Measurements from ENCODE around the gene HDGF. TPM values are rescaled to one million over a fixed set of nuclear protein-coding genes. Genes with fewer than 3 reads are reported as not detected.

Gene HDGF
- total and polyA plus RNA-seq, 9 of the 15 experiments (the other 6 are each of a cell fraction or from before 2014, with no cell fraction given) = 38.8 to 601 (median 400) TPM

- TF ChIP-seq ZNF140 (CRISPR knock-in tag; IDR thresholded peaks at IDR 0.05) (no peak), PHF21A (IDR thresholded peaks at IDR 0.05; ENCODE audit: borderline replicate concordance, low read depth) (no peak), ZBTB34 (CRISPR knock-in tag; IDR thresholded peaks at IDR 0.05) (no peak), POLR2AphosphoS5 (IDR thresholded peaks at IDR 0.05; ENCODE audit: control insufficient read depth, insufficient read depth, low read depth, low read length) (no peak), SOX6 (IDR thresholded peaks at IDR 0.05) (no peak), RBFOX2 (IDR thresholded peaks at IDR 0.05; ENCODE audit: low read depth, low read length) (peak; percentile 60), GABPB2 (CRISPR knock-in tag; conservative IDR thresholded peaks at IDR 0.05) (no peak), ZBTB7A (IDR thresholded peaks at IDR 0.05; ENCODE audit: borderline replicate concordance, control insufficient read depth, low read depth, low read length) (peak; percentile 79), SMARCE1 (IDR thresholded peaks at IDR 0.05) (no peak), XRCC4 (IDR thresholded peaks at IDR 0.05; ENCODE audit: extremely low read depth, insufficient read depth, insufficient read length) (no peak), THAP12 (CRISPR knock-in tag; IDR thresholded peaks at IDR 0.05) (no peak), ZBTB12 (CRISPR knock-in tag; IDR thresholded peaks at IDR 0.05) (no peak), CTCFL (IDR thresholded peaks at IDR 0.05; ENCODE audit: borderline replicate concordance, insufficient read depth, low read depth, low read length, poor library complexity, severe bottlenecking) (no peak), U2AF2 (optimal IDR thresholded peaks at IDR 0.05; ENCODE audit: low read depth, low read length) (no peak), MXI1 (IDR thresholded peaks at IDR 0.05; ENCODE audit: low read depth, low read length) (no peak), SMAD1 (IDR thresholded peaks at IDR 0.05; ENCODE audit: low read depth, low read length, partially characterized antibody) (no peak), CBX2 (IDR thresholded peaks at IDR 0.05; ENCODE audit: insufficient read depth, low read length, poor library complexity, severe bottlenecking) (no peak), SIN3A (IDR thresholded peaks at IDR 0.05; ENCODE audit: borderline replicate concordance in 2 of 2, control insufficient read depth in 1 of 2, low read depth in 2 of 2, low read length in 2 of 2) (peak in 1 of 2 experiments; percentile 2; a peak in 2 of 4 replicates), ZNF668 (CRISPR knock-in tag; IDR thresholded peaks at IDR 0.05) (no peak), DIDO1 (tag; IDR thresholded peaks at IDR 0.05; ENCODE audit: low read depth) (no peak)
Measured at GRCh38 chr1:156750711-156751450, 594 bp downstream of the HDGF start (continued).

Measured in K562 (cell line).